C4-2B (cell line): ENCODE data around the gene TMEM266.

ENCODE experiments used
- H3K27ac ChIP-seq: fragments of 450-650 bp; 2 replicates; pipeline ENCODE4 v1.5.1; 2017
- CTCF ChIP-seq: fragments of 450-650 bp; conservative IDR thresholded peaks from 2 replicates; pipeline ENCODE4 v1.5.1; 2017; ENCODE audit warnings: mild to moderate bottlenecking
- ZFX ChIP-seq: fragments of 450-650 bp; IDR thresholded peaks from 2 replicates; pipeline ENCODE4 v1.6.1; 2017

Gene TMEM266

DNA sequence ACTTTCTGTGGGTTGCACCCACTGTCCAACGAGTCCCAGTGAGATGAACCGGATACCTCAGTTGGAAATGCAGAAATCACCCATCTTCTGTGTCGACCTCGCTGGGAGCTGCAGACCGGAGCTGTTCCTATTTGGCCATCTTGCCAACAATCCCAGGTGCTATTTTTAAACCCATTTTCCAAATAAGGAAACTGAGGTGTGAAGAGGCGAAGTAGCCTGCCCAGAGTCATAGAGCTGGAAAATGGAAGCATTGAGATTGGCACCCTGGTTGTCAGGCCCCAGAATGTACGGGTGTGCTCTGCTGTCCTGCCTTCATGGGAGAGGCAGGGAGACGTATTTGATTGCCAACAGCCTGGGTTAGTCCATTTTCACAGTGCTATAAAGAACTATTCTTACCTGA, 39.6 kb downstream of the TMEM266 start:
- TF ChIP-seq ZFX (no peak), CTCF (no peak)

GRCh38 chr15:76100361-76100760, 40.6 kb downstream of the TMEM266 start:
- TF ChIP-seq ZFX, result no peak
- TF ChIP-seq CTCF, result no peak
- H3K27ac ChIP-seq, result no peak overlapping the region

More for the DNA sequence above, 39.6 kb downstream of the TMEM266 start:
- H3K27ac ChIP-seq, result no peak overlapping the region

GRCh38 chr15:76101655-76102054, 41.9 kb downstream of the TMEM266 start:
- no peak for TF ChIP-seq CTCF
- TF ChIP-seq ZFX, result no peak
- no peak overlapping the region for H3K27ac ChIP-seq

DNA sequence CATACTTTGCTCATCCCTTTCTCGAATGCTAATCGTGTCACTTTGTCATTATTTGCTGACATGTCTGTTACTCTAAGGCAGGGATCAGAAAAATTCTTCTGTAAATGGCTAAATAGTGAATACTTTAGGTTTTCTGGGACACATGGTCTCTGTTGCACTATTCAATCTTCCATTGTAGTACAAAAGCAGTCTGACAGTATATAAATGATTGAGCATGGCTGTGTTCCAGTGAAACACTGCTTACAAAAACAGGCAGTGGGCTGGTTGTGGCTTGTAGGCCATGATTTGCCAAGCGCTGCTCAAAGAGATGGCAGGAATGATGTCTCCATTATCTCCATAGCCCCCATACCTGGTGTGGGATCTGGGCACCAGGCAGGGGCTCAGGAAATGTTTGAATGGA, 45.6 kb downstream of the TMEM266 start:
- no peak for TF ChIP-seq ZFX
- no peak for TF ChIP-seq CTCF
- no peak overlapping the region for H3K27ac ChIP-seq

GRCh38 chr15:76105911-76106310, 46.1 kb downstream of the TMEM266 start:
- TF ChIP-seq CTCF (no peak), ZFX (no peak)

GRCh38 chr15:76107169-76107568, 47.4 kb downstream of the TMEM266 start:
- no peak overlapping the region for H3K27ac ChIP-seq
- TF ChIP-seq ZFX (no peak), CTCF (no peak)

More at GRCh38 chr15:76105911-76106310, 46.1 kb downstream of the TMEM266 start:
- H3K27ac ChIP-seq, result no peak overlapping the region

DNA sequence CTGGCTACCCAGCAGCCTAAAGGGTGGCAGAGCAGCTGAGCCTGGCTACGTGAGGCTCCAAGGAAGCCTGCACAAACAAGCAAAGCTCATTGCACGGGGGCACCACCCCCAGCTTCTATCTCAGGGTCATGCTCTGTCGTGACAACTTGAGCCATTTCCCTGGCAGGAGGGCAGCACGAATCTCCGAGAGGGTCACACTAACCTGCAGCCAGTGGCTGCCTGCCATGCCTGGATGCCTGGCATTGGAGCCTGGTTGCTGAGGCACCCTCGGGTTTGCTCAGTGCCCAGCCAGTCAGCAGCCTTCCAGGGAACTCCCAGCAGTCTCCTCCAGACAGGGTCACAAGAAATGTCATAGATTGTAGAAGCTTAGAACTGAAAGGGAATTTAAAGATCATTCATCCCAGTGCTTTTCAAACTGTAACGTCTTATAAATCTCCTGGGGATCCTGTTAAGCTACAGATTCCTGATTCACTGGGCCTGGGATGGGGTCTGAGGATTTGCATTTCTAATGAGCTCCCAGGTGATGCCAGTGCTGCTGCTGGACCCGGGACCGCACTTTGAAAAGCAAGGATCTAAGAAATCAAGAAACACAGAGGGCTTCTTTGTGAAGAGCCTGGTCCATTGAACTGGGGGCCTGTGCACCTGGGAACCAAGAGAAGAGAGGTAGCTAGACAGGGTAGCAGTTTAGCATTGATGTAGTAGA, 48.4 kb downstream of the TMEM266 start:
- H3K27ac ChIP-seq, result no peak overlapping the region
- TF ChIP-seq CTCF (no peak), ZFX (no peak)
